Colonic mucosa (tissue), 4 donors: ENCODE data around the gene MOB3A. TPM values are rescaled to one million over a fixed set of nuclear protein-coding genes. Genes with fewer than 3 reads are reported as not detected.

Source experiments
- DNase-seq: peaks from one replicate; pipeline ENCODE4 v3.0.0-alpha.2; 2020
- H3K27ac ChIP-seq: fragments of 200-600 bp; one replicate; pipeline ENCODE4 v1.8.0; 2021
- H3K27me3 ChIP-seq: fragments of 200-600 bp; one replicate; pipeline ENCODE4 v1.8.0; 2021
- H3K36me3 ChIP-seq: fragments of 200-600 bp; one replicate; pipeline ENCODE4 v1.8.0; 2021
- H3K4me1 ChIP-seq: fragments of 200-600 bp; one replicate; pipeline ENCODE4 v1.8.0; 2021; ENCODE audit warnings: mild to moderate bottlenecking
- H3K4me3 ChIP-seq: fragments of 200-600 bp; one replicate; pipeline ENCODE4 v1.8.0; 2021
- H3K9ac ChIP-seq, 2 donors: one replicate each; pipeline ENCODE4 v1.7.0; 2013; ENCODE audit warnings: control low read depth in 2 of 2, low read depth in 2 of 2, low read length in 2 of 2
- H3K9me3 ChIP-seq: fragments of 200-600 bp; one replicate; pipeline ENCODE4 v1.8.0; 2021
- CTCF ChIP-seq: fragments of 200-600 bp; IDR thresholded peaks from one replicate; pipeline ENCODE4 v1.8.0; 2022; ENCODE audit warnings: antibody characterized with exemption, mild to moderate bottlenecking
- intact Hi-C: fragments of 100-400 bp; cut with DNase I; formaldehyde crosslinking; loops from one replicate; pipeline ENCODE4 v1.14.1; 2022
- total RNA-seq, 2 donors: library from RNA; stranded (reverse); fragmentation: NEBNext Ultra II Directional in 1 of 2; extraction: Animal tissue kit (Norgen Biotek cat#: 25700) in 1 of 2; gene quantifications; one replicate each; pipeline ENCODE4 v1.2.1, GENCODE V29; 2021
- donor health status: healthy.
- donor health status: DM: no; HTN: no; CAD: no.
- donor health status: DM: no; HTN: no; CAD: no.

The MOB3A gene
- 10 to 100 TPM; 40.0 to 40.5 TPM for total RNA-seq

GRCh38 chr19:2096034-2096479, at the start of gene MOB3A:
TSS of gene MOB3A (minus strand) at chr19:2096326. CDS start at chr19:2078560, 17,766 bp downstream.
- peak; percentile 14 for TF ChIP-seq CTCF
- Histone ChIP-seq H3K9me3 (no peaks in the 10 kb centered on the region), H3K9ac (peak within 1 kb of the TSS; percentile 60 to 87), H3K4me3 (peak within 1 kb of the TSS; percentile 44), H3K4me1 (peaks cover 2% of the 10 kb centered on the region), H3K36me3 (no peaks in the 10 kb centered on the region), H3K27me3 (no peaks in the 10 kb centered on the region), H3K27ac (peak within 1 kb of the TSS; percentile 94)
- DNase-seq, result peak; percentile 87
- intact Hi-C loops, result no loop called here

- Histone ChIP-seq H3K9ac (no peak overlapping the region), H3K9me3 (no peaks in the 10 kb centered on the region), H3K4me1 (peaks cover 9% of the 10 kb centered on the region), H3K4me3 (no peak overlapping the region), H3K36me3 (no peaks in the 10 kb centered on the region), H3K27ac (no peak overlapping the region), H3K27me3 (no peaks in the 10 kb centered on the region)
- no peak for TF ChIP-seq CTCF
- intact Hi-C loops, result loop anchor here (5.0 kb wide), 1 partner anchor 44 kb away; no protein-coding TSS in a partner anchor
- no peak for DNase-seq
These were observed 49.7 kb upstream of the MOB3A start for GRCh38 chr19:2145831-2146241.

DNA sequence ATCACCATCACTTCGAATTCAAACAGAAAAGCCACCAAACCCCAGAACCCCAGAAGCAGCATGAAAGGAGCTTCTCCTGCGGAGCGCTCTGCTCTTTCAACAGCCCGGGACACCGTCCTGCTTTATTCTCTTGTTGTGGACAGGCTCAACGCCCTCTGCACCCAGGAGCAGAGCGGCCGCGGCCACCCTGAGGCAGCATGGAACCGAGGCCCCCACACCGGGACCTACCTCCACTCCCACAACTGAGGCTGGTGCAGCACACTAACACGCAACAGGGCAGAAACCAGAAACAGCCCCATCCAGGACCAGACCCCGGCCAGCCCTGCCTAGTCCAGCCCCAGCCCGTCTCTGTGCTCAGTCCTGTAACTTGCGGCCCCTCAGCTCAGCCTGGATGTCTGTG, 48.1 kb upstream of the MOB3A start:
- intact Hi-C loops, result no loop called here
- TF ChIP-seq CTCF, result no peak
- Histone ChIP-seq H3K9ac (no peak overlapping the region), H3K27ac (no peak overlapping the region), H3K4me1 (peaks cover under 1% of the 10 kb centered on the region), H3K27me3 (no peaks in the 10 kb centered on the region), H3K36me3 (no peaks in the 10 kb centered on the region), H3K4me3 (no peak overlapping the region), H3K9me3 (no peaks in the 10 kb centered on the region)
- no peak for DNase-seq

DNA sequence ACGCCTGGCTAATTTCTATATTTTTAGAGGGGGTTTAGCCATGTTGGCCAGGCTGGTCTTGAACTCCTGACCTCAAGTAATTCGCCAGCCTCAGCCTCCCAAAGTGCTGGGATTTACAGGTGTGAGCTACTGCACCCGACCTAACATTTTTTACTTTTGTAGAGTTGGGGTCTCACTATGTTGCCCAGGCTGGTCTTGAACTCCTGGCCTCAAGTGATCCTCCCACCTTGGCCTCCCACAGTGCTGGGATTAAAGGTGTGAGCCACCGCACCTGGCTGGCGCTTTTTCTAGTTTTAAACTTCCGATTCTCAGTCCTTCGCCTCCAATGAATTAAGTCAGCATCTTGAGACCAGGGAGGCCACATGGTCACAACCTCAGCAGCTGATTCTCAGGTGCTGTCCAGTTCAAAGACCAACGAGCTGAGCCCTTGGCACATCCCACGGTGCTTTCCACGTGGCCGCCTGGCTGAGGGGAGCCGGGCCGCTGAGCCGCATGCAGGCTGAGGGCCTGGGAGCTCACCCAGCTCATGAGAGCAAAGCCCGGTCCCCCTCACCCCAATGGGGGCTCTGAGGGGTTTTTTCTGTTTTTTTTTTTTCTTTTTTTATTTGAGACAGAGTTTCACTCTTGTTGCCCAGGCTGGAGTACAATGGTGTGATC, 46.2 kb upstream of the MOB3A start:
- H3K4me1 ChIP-seq, result no peaks in the 10 kb centered on the region
- H3K27me3 ChIP-seq, result no peaks in the 10 kb centered on the region
- H3K9me3 ChIP-seq, result no peaks in the 10 kb centered on the region
- TF ChIP-seq CTCF, result no peak
- H3K36me3 ChIP-seq, result peaks cover 10% of the 10 kb centered on the region
- no peak overlapping the region for H3K27ac ChIP-seq
- intact Hi-C loops, result no loop called here
- H3K9ac ChIP-seq, result no peak overlapping the region
- DNase-seq, result no peak
- H3K4me3 ChIP-seq, result no peak overlapping the region

- Histone ChIP-seq H3K27ac (no peak overlapping the region), H3K36me3 (peaks cover 10% of the 10 kb centered on the region)
- intact Hi-C loops, result no loop called here
These were observed 44.0 kb upstream of the MOB3A start for GRCh38 chr19:2140138-2140569.

More at GRCh38 chr19:2140138-2140569, 44.0 kb upstream of the MOB3A start:
- Histone ChIP-seq H3K9me3 (no peaks in the 10 kb centered on the region), H3K4me1 (no peaks in the 10 kb centered on the region), H3K9ac (no peak overlapping the region), H3K27me3 (no peaks in the 10 kb centered on the region), H3K4me3 (no peak overlapping the region)
- TF ChIP-seq CTCF, result no peak
- no peak for DNase-seq
